ENCODE measurements around the gene WFDC5. TPM values are rescaled to one million over a fixed set of nuclear protein-coding genes. Genes with fewer than 3 reads are reported as not detected.

The WFDC5 gene
- total RNA-seq, 5 donors from 2014 or later (not counting 1 experiment from before 2014, with no cell fraction given) = not detected

DNA sequence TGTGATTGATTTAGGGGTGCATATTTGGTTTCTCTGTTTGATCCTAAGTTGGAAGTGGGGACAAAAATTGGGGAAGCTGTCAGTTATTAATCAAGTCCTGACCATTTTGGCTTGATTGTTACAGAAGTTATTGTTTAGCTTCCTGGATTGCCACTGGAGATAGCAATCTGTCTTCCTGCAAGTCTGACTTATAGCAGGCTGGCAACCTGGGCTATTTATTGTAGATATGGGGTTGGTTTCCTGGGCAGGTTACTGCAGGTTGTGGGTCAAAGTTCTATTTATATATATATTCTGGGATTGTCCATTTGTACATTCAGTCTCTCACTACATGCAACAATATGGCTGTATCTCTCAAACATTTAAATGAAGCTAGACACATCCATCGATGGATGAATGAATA is 31.8 kb downstream of the WFDC5 start:
- Histone ChIP-seq H3K4me1 (ENCODE audit: control insufficient read depth in 1 of 2, extremely low read depth in 1 of 2, insufficient read depth in 2 of 2, low read length in 2 of 2) (no peaks in the 10 kb centered on the region), H3K27me3 (replicated peaks in 1 of 2; ENCODE audit: control insufficient read depth in 2 of 2, extremely low read depth in 1 of 2, insufficient read depth in 2 of 2, low read length in 1 of 2) (no peaks in the 10 kb centered on the region), H3K36me3 (ENCODE audit: control insufficient read depth in 2 of 2, extremely low read depth in 1 of 2, insufficient read depth in 1 of 2, low read length in 1 of 2) (peaks cover 7 to 67% of the 10 kb centered on the region in 2 donors), H3K27ac (ENCODE audit: low read length) (no peak overlapping the region), H3K9me3 (peaks cover 2% of the 10 kb centered on the region), H3K4me3 (ENCODE audit: control insufficient read depth in 1 of 2, extremely low read depth in 1 of 2, low read length in 1 of 2) (no peak overlapping the region)
- POLR2A ChIA-PET = no interaction called here
- CTCF ChIA-PET = interaction anchor here in 1 of 2 donors (0.5 kb wide), 1 partner anchor 101 kb away, joined by 4 read pairs; no protein-coding TSS in a partner anchor
- H3K27ac Mint-ChIP-seq = no peak overlapping the region
- H3K27me3 Mint-ChIP-seq = no peaks in the 10 kb centered on the region
- H3K36me3 Mint-ChIP-seq = peaks cover 90% of the 10 kb centered on the region
- no CpG with 5 or more reads among the region's 1 CpG for WGBS (ENCODE audit: insufficient coverage)
- DNase-seq = no peak
- H3K4me3 Mint-ChIP-seq = no peak overlapping the region
- peaks cover 10 to 19% (median 14%) of the 10 kb centered on the region in 3 donors for H3K9me3 Mint-ChIP-seq
- no peak for ATAC-seq (replicated peaks in 1 of 4)
- peaks cover 8 to 16% (median 12%) of the 10 kb centered on the region in 3 donors for H3K4me1 Mint-ChIP-seq

GRCh38 chr20:45082468-45082867 is 32.5 kb downstream of the WFDC5 start:
- peaks cover 7 to 70% of the 10 kb centered on the region in 2 donors for H3K36me3 ChIP-seq (ENCODE audit: control insufficient read depth in 2 of 2, extremely low read depth in 1 of 2, insufficient read depth in 1 of 2, low read length in 1 of 2)
- H3K4me1 Mint-ChIP-seq = peaks cover 8 to 14% (median 12%) of the 10 kb centered on the region in 3 donors
- POLR2A ChIA-PET = no interaction called here

DNA sequence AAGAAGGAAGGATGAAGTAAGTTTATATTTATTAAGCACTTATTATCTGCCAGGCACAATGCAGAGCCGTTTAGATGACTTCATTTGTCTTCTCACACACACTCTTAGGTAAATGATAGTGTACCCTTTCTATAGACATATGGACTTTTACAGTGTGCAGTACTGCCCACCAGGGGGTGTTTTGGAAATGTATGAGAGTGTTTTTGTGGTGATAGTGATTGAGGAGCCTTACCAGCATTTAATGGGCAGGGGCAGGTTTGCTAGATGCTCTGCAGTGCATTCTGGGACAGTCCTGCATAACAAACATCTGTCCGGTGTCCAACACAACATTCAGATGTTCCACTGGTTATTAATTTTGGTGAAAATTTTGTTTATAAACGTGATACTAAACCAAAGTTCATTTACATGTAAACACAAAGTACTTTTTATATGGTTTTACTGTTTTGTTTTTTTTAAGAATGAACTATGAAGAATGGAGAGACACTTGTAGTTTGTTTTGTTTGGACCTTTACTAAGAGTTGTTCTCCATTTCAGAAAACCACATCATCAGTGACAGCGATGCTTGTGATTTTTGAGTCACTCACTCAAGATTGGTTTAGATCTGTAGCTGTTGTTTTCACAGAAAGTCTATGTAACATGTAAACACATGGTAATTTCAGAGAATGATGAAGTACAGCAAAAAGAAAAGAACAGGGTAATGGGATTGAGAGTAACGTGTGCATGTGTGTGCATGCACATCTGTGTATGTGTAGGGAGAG is 33.9 kb downstream of the WFDC5 start:
- DNase-seq (peak in 1 of 35 experiments; percentile 16), ATAC-seq (replicated peaks in 1 of 4) (no peak)
- Histone ChIP-seq H3K27me3 (replicated peaks in 1 of 2; ENCODE audit: control insufficient read depth in 2 of 2, extremely low read depth in 1 of 2, insufficient read depth in 2 of 2, low read length in 1 of 2) (no peaks in the 10 kb centered on the region), H3K4me1 (ENCODE audit: control insufficient read depth in 1 of 2, extremely low read depth in 1 of 2, insufficient read depth in 2 of 2, low read length in 2 of 2) (no peaks in the 10 kb centered on the region), H3K9me3 (peaks cover 2% of the 10 kb centered on the region), H3K27ac (ENCODE audit: low read length) (no peak overlapping the region), H3K36me3 (ENCODE audit: control insufficient read depth in 2 of 2, extremely low read depth in 1 of 2, insufficient read depth in 1 of 2, low read length in 1 of 2) (peaks cover 5 to 76% of the 10 kb centered on the region in 2 donors), H3K4me3 (ENCODE audit: control insufficient read depth in 1 of 2, extremely low read depth in 1 of 2, low read length in 1 of 2) (no peak overlapping the region)
- ChIA-PET CTCF (no interaction called here), POLR2A (interaction anchor here in 1 of 2 donors (0.6 kb wide), 1 partner anchor 82 kb away, joined by 3 read pairs; no protein-coding TSS in a partner anchor)
- peaks cover 4 to 12% (median 8%) of the 10 kb centered on the region in 3 donors for H3K4me1 Mint-ChIP-seq
- 88% methylated on average over 1 of the region's 5 CpGs for WGBS (ENCODE audit: insufficient coverage)
- H3K27ac Mint-ChIP-seq = no peak overlapping the region
- peaks cover 88% of the 10 kb centered on the region for H3K36me3 Mint-ChIP-seq
- H3K9me3 Mint-ChIP-seq = peaks cover 10 to 19% (median 14%) of the 10 kb centered on the region in 3 donors
- H3K27me3 Mint-ChIP-seq = no peaks in the 10 kb centered on the region
- no peak overlapping the region for H3K4me3 Mint-ChIP-seq

More at GRCh38 chr20:45082468-45082867, 32.5 kb downstream of the WFDC5 start:
- H3K27me3 ChIP-seq (replicated peaks in 1 of 2; ENCODE audit: control insufficient read depth in 2 of 2, extremely low read depth in 1 of 2, insufficient read depth in 2 of 2, low read length in 1 of 2) = no peaks in the 10 kb centered on the region
- H3K4me3 ChIP-seq (ENCODE audit: control insufficient read depth in 1 of 2, extremely low read depth in 1 of 2, low read length in 1 of 2) = no peak overlapping the region
- CTCF ChIA-PET = no interaction called here
- WGBS (ENCODE audit: insufficient coverage) = no CpG with 5 or more reads among the region's 3 CpGs
- Mint-ChIP-seq H3K4me3 (no peak overlapping the region), H3K9me3 (peaks cover 10 to 19% (median 14%) of the 10 kb centered on the region in 3 donors), H3K36me3 (peaks cover 87% of the 10 kb centered on the region), H3K27me3 (no peaks in the 10 kb centered on the region), H3K27ac (no peak overlapping the region)
- no peak for DNase-seq
- H3K9me3 ChIP-seq = peaks cover 2% of the 10 kb centered on the region
- no peaks in the 10 kb centered on the region for H3K4me1 ChIP-seq (ENCODE audit: control insufficient read depth in 1 of 2, extremely low read depth in 1 of 2, insufficient read depth in 2 of 2, low read length in 2 of 2)
- no peak overlapping the region for H3K27ac ChIP-seq (ENCODE audit: low read length)
- ATAC-seq (replicated peaks in 1 of 4) = no peak

GRCh38 chr20:45077559-45077958 is 37.4 kb downstream of the WFDC5 start:
- Histone ChIP-seq H3K9me3 (peaks cover 2% of the 10 kb centered on the region), H3K4me3 (ENCODE audit: control insufficient read depth in 1 of 2, extremely low read depth in 1 of 2, low read length in 1 of 2) (no peak overlapping the region), H3K27me3 (replicated peaks in 1 of 2; ENCODE audit: control insufficient read depth in 2 of 2, extremely low read depth in 1 of 2, insufficient read depth in 2 of 2, low read length in 1 of 2) (no peaks in the 10 kb centered on the region), H3K27ac (ENCODE audit: low read length) (no peak overlapping the region), H3K36me3 (ENCODE audit: control insufficient read depth in 2 of 2, extremely low read depth in 1 of 2, insufficient read depth in 1 of 2, low read length in 1 of 2) (peaks cover 5 to 95% of the 10 kb centered on the region in 2 donors), H3K4me1 (ENCODE audit: control insufficient read depth in 1 of 2, extremely low read depth in 1 of 2, insufficient read depth in 2 of 2, low read length in 2 of 2) (peaks cover 0 to 4% of the 10 kb centered on the region in 2 experiments)
- Mint-ChIP-seq H3K27ac (peak overlapping the region in 1 of 2 donors; percentile 5), H3K4me3 (no peak overlapping the region), H3K27me3 (no peaks in the 10 kb centered on the region), H3K4me1 (peaks cover 8 to 11% (median 8%) of the 10 kb centered on the region in 3 donors), H3K9me3 (peaks cover 5 to 14% (median 10%) of the 10 kb centered on the region in 3 donors), H3K36me3 (peaks cover 84% of the 10 kb centered on the region)
- 86% methylated on average over 1 of the region's 3 CpGs for WGBS (ENCODE audit: insufficient coverage)
- CTCF ChIA-PET = no interaction called here
- no peak for ATAC-seq (replicated peaks in 1 of 4)
- no peak for DNase-seq
- POLR2A ChIA-PET = no interaction called here

DNA sequence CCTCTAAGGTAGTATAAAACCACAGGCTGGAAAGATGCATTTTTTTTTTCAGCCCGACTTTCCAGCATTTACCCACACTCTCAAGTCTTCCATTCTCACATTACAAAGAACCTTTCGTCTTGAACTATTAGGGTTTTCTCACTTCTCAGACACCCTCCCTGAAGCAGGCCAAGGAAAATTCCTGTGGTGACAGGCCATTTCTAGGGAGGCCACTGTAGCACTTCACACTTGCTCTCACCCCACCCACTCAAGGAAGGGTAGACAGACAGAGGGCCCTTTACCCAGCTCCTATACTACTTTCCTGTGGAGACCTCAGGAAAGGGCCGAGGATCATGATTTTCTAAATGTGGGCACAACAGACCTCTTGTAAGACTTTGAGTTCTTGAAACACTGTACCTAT is 41.8 kb downstream of the WFDC5 start:
- no peaks in the 10 kb centered on the region for H3K27me3 Mint-ChIP-seq
- no peak overlapping the region for H3K4me3 ChIP-seq (ENCODE audit: control insufficient read depth in 1 of 2, extremely low read depth in 1 of 2, low read length in 1 of 2)
- ChIA-PET CTCF (no interaction called here), POLR2A (no interaction called here)
- no peaks in the 10 kb centered on the region for H3K9me3 ChIP-seq
- no peak overlapping the region for H3K4me3 Mint-ChIP-seq
- H3K27ac ChIP-seq (ENCODE audit: low read length) = no peak overlapping the region
- H3K9me3 Mint-ChIP-seq = no peaks in the 10 kb centered on the region
- H3K36me3 ChIP-seq (ENCODE audit: control insufficient read depth in 2 of 2, extremely low read depth in 1 of 2, insufficient read depth in 1 of 2, low read length in 1 of 2) = peaks cover 0 to 82% of the 10 kb centered on the region in 2 donors
- WGBS (ENCODE audit: insufficient coverage) = 28% methylated on average over 2 of the region's 3 CpGs
- H3K27ac Mint-ChIP-seq = peak overlapping the region; percentile 59 to 76
- DNase-seq (no peak), ATAC-seq (replicated peaks in 1 of 4) (no peak)
- peaks cover 68% of the 10 kb centered on the region for H3K36me3 Mint-ChIP-seq
- H3K27me3 ChIP-seq (replicated peaks in 1 of 2; ENCODE audit: control insufficient read depth in 2 of 2, extremely low read depth in 1 of 2, insufficient read depth in 2 of 2, low read length in 1 of 2) = no peaks in the 10 kb centered on the region
- H3K4me1 Mint-ChIP-seq = peaks cover 41 to 42% (median 41%) of the 10 kb centered on the region in 3 donors
- H3K4me1 ChIP-seq (ENCODE audit: control insufficient read depth in 1 of 2, extremely low read depth in 1 of 2, insufficient read depth in 2 of 2, low read length in 2 of 2) = peaks cover 0 to 5% of the 10 kb centered on the region in 2 experiments

GRCh38 chr20:45072066-45072465 is 42.9 kb downstream of the WFDC5 start:
- POLR2A ChIA-PET = interaction anchor here in 1 of 2 donors (1.4 kb wide), 1 partner anchor 22 kb away, joined by 3 read pairs; no protein-coding TSS in a partner anchor
- Mint-ChIP-seq H3K4me3 (no peak overlapping the region), H3K36me3 (peaks cover 71% of the 10 kb centered on the region), H3K27ac (peak overlapping the region in 1 of 2 donors; percentile 74), H3K27me3 (no peaks in the 10 kb centered on the region), H3K4me1 (peaks cover 50 to 53% (median 52%) of the 10 kb centered on the region in 3 donors), H3K9me3 (no peaks in the 10 kb centered on the region)
- H3K4me3 ChIP-seq (ENCODE audit: control insufficient read depth in 1 of 2, extremely low read depth in 1 of 2, low read length in 1 of 2) = no peak overlapping the region
- H3K36me3 ChIP-seq (ENCODE audit: control insufficient read depth in 2 of 2, extremely low read depth in 1 of 2, insufficient read depth in 1 of 2, low read length in 1 of 2) = peaks cover 0 to 84% of the 10 kb centered on the region in 2 donors
- H3K9me3 ChIP-seq = no peaks in the 10 kb centered on the region
- WGBS (ENCODE audit: insufficient coverage) = no CpG with 5 or more reads among the region's 1 CpG
- H3K4me1 ChIP-seq (ENCODE audit: control insufficient read depth in 1 of 2, extremely low read depth in 1 of 2, insufficient read depth in 2 of 2, low read length in 2 of 2) = peaks cover 0 to 6% of the 10 kb centered on the region in 2 experiments
- no peak for DNase-seq
- no peak for ATAC-seq (replicated peaks in 1 of 4)
- CTCF ChIA-PET = interaction anchor here in 1 of 2 donors (0.6 to 1.8 kb wide), 2 partner anchors 28 to 687 kb away, joined by 6 to 7 read pairs; no protein-coding TSS in a partner anchor
- no peaks in the 10 kb centered on the region for H3K27me3 ChIP-seq (replicated peaks in 1 of 2; ENCODE audit: control insufficient read depth in 2 of 2, extremely low read depth in 1 of 2, insufficient read depth in 2 of 2, low read length in 1 of 2)
- H3K27ac ChIP-seq (ENCODE audit: low read length) = no peak overlapping the region

All from T-cell (primary cell).